DND-41 (cell line): ENCODE results near the gene NOX4.

Experiments used
- CTCF ChIP-seq: IDR thresholded peaks from 2 replicates; pipeline ENCODE4 v1.5.1; 2012; ENCODE audit warnings: borderline replicate concordance, low read length, moderate library complexity, mild to moderate bottlenecking; ENCODE audit not compliant: poor library complexity, severe bottlenecking; ENCODE audit errors: extremely low read depth
- EZH2 ChIP-seq: IDR thresholded peaks from 3 replicates; pipeline ENCODE4 v1.6.1; 2012; ENCODE audit warnings: borderline replicate concordance, low read depth, mild to moderate bottlenecking, moderate library complexity, low read length, inconsistent platforms; ENCODE audit not compliant: severe bottlenecking

GRCh38 chr11:89346601-89347000, 144.6 kb downstream of the NOX4 start:
- TF ChIP-seq CTCF: no peak
- no peak for TF ChIP-seq EZH2
